Muscle of leg (tissue), 11 donors: ENCODE results near the gene CD40. TPM values are rescaled to one million over a fixed set of nuclear protein-coding genes. Genes with fewer than 3 reads are reported as not detected.

Experiments used
- DNase-seq: peaks from one replicate; pipeline ENCODE4 v3.0.0; 2013
- H3K27ac ChIP-seq: one replicate; pipeline ENCODE4 v1.5.1; 2013; ENCODE audit warnings: mild to moderate bottlenecking, low read length, control low read depth
- H3K27me3 ChIP-seq: one replicate; pipeline ENCODE4 v1.6.1; 2013; ENCODE audit warnings: low read length; ENCODE audit not compliant: control insufficient read depth, insufficient read depth
- H3K36me3 ChIP-seq: one replicate; pipeline ENCODE4 v1.6.1; 2013; ENCODE audit warnings: low read length; ENCODE audit not compliant: control insufficient read depth, insufficient read depth
- H3K4me1 ChIP-seq: one replicate; pipeline ENCODE4 v1.6.1; 2013; ENCODE audit warnings: low read length; ENCODE audit not compliant: control insufficient read depth, insufficient read depth
- H3K4me3 ChIP-seq: one replicate; pipeline ENCODE4 v1.5.1; 2013; ENCODE audit warnings: low read length, control low read depth
- H3K9me3 ChIP-seq: replicated peaks from 2 replicates; pipeline ENCODE4 v1.6.1; 2013; ENCODE audit warnings: low read depth, low read length; ENCODE audit not compliant: control insufficient read depth
- WGBS: methylation state at CpG from one replicate; pipeline ENCODE4 v1.1.5; 2013; ENCODE audit warnings: missing lambda C conversion rate; ENCODE audit not compliant: insufficient coverage; 5-methylcytosine and 5-hydroxymethylcytosine counted together
- polyA plus RNA-seq, 8 donors: library from polyadenylated mRNA; unstranded; fragments of 120-200 nt; gene quantifications; one replicate each; pipeline versions ENCODE4 v1.2.1 to v1.2.3, GENCODE V29; 2013; ENCODE audit warnings: inconsistent platforms in 1 of 8, low replicate concordance in 1 of 8; ENCODE audit not compliant: insufficient read length in 8 of 8, insufficient read depth in 1 of 8
- total RNA-seq: library from RNA; stranded (reverse); fragments of 120-200 nt; gene quantifications from one replicate; pipeline ENCODE4 v1.2.4, GENCODE V29; 2013

CD40 gene
- total and polyA plus RNA-seq, 9 donors: 5.2 to 7.5 (median 6.0) TPM

GRCh38 chr20:46081074-46081473 is 37.0 kb upstream of the CD40 start:
- no peaks in the 10 kb centered on the region for H3K9me3 ChIP-seq
- H3K36me3 ChIP-seq: peaks cover 18% of the 10 kb centered on the region
- H3K27ac ChIP-seq: no peak overlapping the region
- no CpG with 5 or more reads among the region's 1 CpG for WGBS
- no peaks in the 10 kb centered on the region for H3K27me3 ChIP-seq
- no peaks in the 10 kb centered on the region for H3K4me1 ChIP-seq
- DNase-seq: no peak
- H3K4me3 ChIP-seq: no peak overlapping the region

GRCh38 chr20:46083101-46083500 is 35.0 kb upstream of the CD40 start:
- H3K4me1 ChIP-seq: no peaks in the 10 kb centered on the region
- no peaks in the 10 kb centered on the region for H3K9me3 ChIP-seq
- no peak overlapping the region for H3K4me3 ChIP-seq
- DNase-seq: peak; percentile 12
- H3K36me3 ChIP-seq: peaks cover 11% of the 10 kb centered on the region
- 72% methylated on average over 4 of the region's 6 CpGs for WGBS
- no peak overlapping the region for H3K27ac ChIP-seq
- H3K27me3 ChIP-seq: no peaks in the 10 kb centered on the region

GRCh38 chr20:46083531-46084061 is 34.5 kb upstream of the CD40 start:
- DNase-seq: no peak
- Histone ChIP-seq H3K9me3 (no peaks in the 10 kb centered on the region), H3K36me3 (peaks cover 7% of the 10 kb centered on the region), H3K4me1 (peaks cover 3% of the 10 kb centered on the region), H3K27me3 (no peaks in the 10 kb centered on the region), H3K4me3 (no peak overlapping the region), H3K27ac (no peak overlapping the region)
- no CpG with 5 or more reads among the region's 1 CpG for WGBS

- Histone ChIP-seq H3K27me3 (no peaks in the 10 kb centered on the region), H3K4me3 (no peak overlapping the region), H3K27ac (no peak overlapping the region), H3K9me3 (no peaks in the 10 kb centered on the region), H3K36me3 (no peaks in the 10 kb centered on the region), H3K4me1 (peaks cover 4% of the 10 kb centered on the region)
- no peak for DNase-seq
- 87% methylated on average over 3 of the region's 3 CpGs for WGBS
These were observed 33.3 kb upstream of the CD40 start for GRCh38 chr20:46084805-46085178.

- DNase-seq: peak; percentile 22
- H3K27me3 ChIP-seq: no peaks in the 10 kb centered on the region
- no peaks in the 10 kb centered on the region for H3K9me3 ChIP-seq
- H3K27ac ChIP-seq: no peak overlapping the region
- H3K36me3 ChIP-seq: no peaks in the 10 kb centered on the region
- no peak overlapping the region for H3K4me3 ChIP-seq
- peaks cover 4% of the 10 kb centered on the region for H3K4me1 ChIP-seq
- no CpG with 5 or more reads among the region's 4 CpGs for WGBS
These were observed 32.8 kb upstream of the CD40 start for GRCh38 chr20:46085179-46085851.

GRCh38 chr20:46087161-46087560 is 31.0 kb upstream of the CD40 start:
- 50% methylated on average over 2 of the region's 8 CpGs for WGBS
- Histone ChIP-seq H3K27me3 (no peaks in the 10 kb centered on the region), H3K27ac (no peak overlapping the region), H3K9me3 (no peaks in the 10 kb centered on the region), H3K4me1 (peaks cover 4% of the 10 kb centered on the region), H3K36me3 (no peaks in the 10 kb centered on the region), H3K4me3 (no peak overlapping the region)
- no peak for DNase-seq

- Histone ChIP-seq H3K27me3 (no peaks in the 10 kb centered on the region), H3K4me1 (peaks cover 4% of the 10 kb centered on the region), H3K27ac (peak overlapping the region; percentile 90), H3K4me3 (peak overlapping the region; percentile 78), H3K9me3 (no peaks in the 10 kb centered on the region), H3K36me3 (no peaks in the 10 kb centered on the region)
- WGBS: 3% methylated on average over 17 of the region's 22 CpGs
- peak; percentile 9 for DNase-seq
These were observed 29.5 kb upstream of the CD40 start for GRCh38 chr20:46088409-46089166.

- H3K27ac ChIP-seq: peak overlapping the region; percentile 90
- no peaks in the 10 kb centered on the region for H3K27me3 ChIP-seq
- peak overlapping the region; percentile 78 for H3K4me3 ChIP-seq
- H3K36me3 ChIP-seq: no peaks in the 10 kb centered on the region
- 0% methylated on average over 31 of the region's 31 CpGs for WGBS
- H3K9me3 ChIP-seq: no peaks in the 10 kb centered on the region
- no peak for DNase-seq
- H3K4me1 ChIP-seq: peaks cover 4% of the 10 kb centered on the region
These were observed 29.0 kb upstream of the CD40 start for GRCh38 chr20:46089167-46089416.

- peak within 1 kb of the TSS; percentile 90 for H3K27ac ChIP-seq
- peak; percentile 98 for DNase-seq
- peaks cover 4% of the 10 kb centered on the region for H3K4me1 ChIP-seq
- WGBS: under 1% methylated on average over 94 of the region's 100 CpGs
- peak within 1 kb of the TSS; percentile 78 for H3K4me3 ChIP-seq
- H3K9me3 ChIP-seq: no peaks in the 10 kb centered on the region
- no peaks in the 10 kb centered on the region for H3K27me3 ChIP-seq
- no peaks in the 10 kb centered on the region for H3K36me3 ChIP-seq
These were observed 28.4 kb upstream of the CD40 start, which contains the start of gene NCOA5 for GRCh38 chr20:46089417-46090388. TSS of gene NCOA5 (minus strand) at chr20:46089962. CDS start at chr20:46079424, 10,538 bp downstream.
